Type B pancreatic cell (in vitro differentiated cells): ENCODE results near the gene MADD. TPM values are rescaled to one million over a fixed set of nuclear protein-coding genes. Genes with fewer than 3 reads are reported as not detected.
A peak's percentile ranks its signal among the peaks of the same experiment; 100 is the strongest.

Source experiments
- DNase-seq: peaks from one replicate; pipeline ENCODE4 v3.0.0; 2021; ENCODE audit warnings: mixed read lengths; ENCODE audit not compliant: unreplicated experiment; ENCODE audit errors: extremely low spot score
- H3K27ac Mint-ChIP-seq: 2 replicates; pipeline ENCODE4 v1.8.0; 2021; ENCODE audit warnings: mild to moderate bottlenecking, mixed read lengths
- H3K27me3 Mint-ChIP-seq: 2 replicates; pipeline ENCODE4 v1.8.0; 2021; ENCODE audit warnings: mixed read lengths
- H3K36me3 Mint-ChIP-seq: 2 replicates; pipeline ENCODE4 v1.8.0; 2021; ENCODE audit warnings: mixed read lengths
- H3K4me1 Mint-ChIP-seq: one replicate; pipeline ENCODE4 v1.8.0; 2021; ENCODE audit warnings: mixed read lengths; ENCODE audit not compliant: unreplicated experiment
- H3K4me3 Mint-ChIP-seq: 2 replicates; pipeline ENCODE4 v1.8.0; 2021; ENCODE audit warnings: mild to moderate bottlenecking, mixed read lengths
- H3K9me3 Mint-ChIP-seq: 2 replicates; pipeline ENCODE4 v1.8.0; 2021; ENCODE audit warnings: mixed read lengths
- long read RNA-seq: library from polyadenylated mRNA; unstranded; transcript quantifications from one replicate; pipeline ENCODE4 v2.0.0, GENCODE V29; 2020
- total RNA-seq: library from RNA; stranded (reverse); gene quantifications from 2 replicates; pipeline ENCODE4 v1.2.1, GENCODE V29; 2021; ENCODE audit warnings: low replicate concordance
- TF ChIP-seq, protein P1 (sequence below): fragments of 200-600 bp; sonication (generic); conservative IDR thresholded peaks from 2 replicates; pipeline ENCODE4 v1.5.0; 2021; ENCODE audit warnings: antibody characterized with exemption, mild to moderate bottlenecking

The MADD gene
- total RNA-seq, result 41.1 and 47.7 TPM in 2 replicates
- long read RNA-seq, partial matches to known transcripts, result 8 of 13 reads
- long read RNA-seq, other reads (novel, unspliced or antisense), result 5 of 13 reads

DNA sequence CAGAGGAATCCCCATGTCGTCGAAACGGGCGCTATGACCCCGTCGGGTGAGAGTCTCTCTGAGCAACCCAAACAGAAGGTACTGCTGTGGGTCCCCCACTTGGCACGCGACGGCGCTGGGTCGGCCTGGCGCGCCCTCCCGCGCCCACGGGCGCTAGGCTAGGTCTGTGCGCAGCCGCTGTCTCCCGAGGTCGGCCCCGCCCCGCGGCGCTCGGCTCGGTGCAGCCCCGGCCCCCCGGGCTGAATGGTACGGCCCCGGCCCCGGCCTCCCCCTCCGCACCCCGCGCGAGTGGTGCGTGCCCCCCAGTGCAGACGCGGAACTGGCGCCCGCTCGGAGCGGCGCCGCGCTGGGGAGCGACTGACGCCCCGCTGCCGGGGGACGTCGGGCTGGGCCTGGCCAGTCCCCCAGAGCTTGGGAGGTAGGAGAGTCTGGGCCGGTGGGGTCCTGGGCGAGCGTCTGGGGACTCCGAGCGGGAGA, at the start of gene MADD:
TSS of gene MADD (plus strand) at position 305 of the 477 bp plus-strand sequence.
- Mint-ChIP-seq H3K9me3 (no peaks in the 10 kb centered on the region), H3K4me3 (peak within 1 kb of the TSS; percentile 91), H3K27ac (peak within 1 kb of the TSS; percentile 99), H3K4me1 (peaks cover 42% of the 10 kb centered on the region), H3K36me3 (no peaks in the 10 kb centered on the region), H3K27me3 (no peaks in the 10 kb centered on the region)
- peak; percentile 87 for DNase-seq
- TF ChIP-seq, protein P1, sequence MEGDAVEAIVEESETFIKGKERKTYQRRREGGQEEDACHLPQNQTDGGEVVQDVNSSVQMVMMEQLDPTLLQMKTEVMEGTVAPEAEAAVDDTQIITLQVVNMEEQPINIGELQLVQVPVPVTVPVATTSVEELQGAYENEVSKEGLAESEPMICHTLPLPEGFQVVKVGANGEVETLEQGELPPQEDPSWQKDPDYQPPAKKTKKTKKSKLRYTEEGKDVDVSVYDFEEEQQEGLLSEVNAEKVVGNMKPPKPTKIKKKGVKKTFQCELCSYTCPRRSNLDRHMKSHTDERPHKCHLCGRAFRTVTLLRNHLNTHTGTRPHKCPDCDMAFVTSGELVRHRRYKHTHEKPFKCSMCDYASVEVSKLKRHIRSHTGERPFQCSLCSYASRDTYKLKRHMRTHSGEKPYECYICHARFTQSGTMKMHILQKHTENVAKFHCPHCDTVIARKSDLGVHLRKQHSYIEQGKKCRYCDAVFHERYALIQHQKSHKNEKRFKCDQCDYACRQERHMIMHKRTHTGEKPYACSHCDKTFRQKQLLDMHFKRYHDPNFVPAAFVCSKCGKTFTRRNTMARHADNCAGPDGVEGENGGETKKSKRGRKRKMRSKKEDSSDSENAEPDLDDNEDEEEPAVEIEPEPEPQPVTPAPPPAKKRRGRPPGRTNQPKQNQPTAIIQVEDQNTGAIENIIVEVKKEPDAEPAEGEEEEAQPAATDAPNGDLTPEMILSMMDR, result no peak

DNA sequence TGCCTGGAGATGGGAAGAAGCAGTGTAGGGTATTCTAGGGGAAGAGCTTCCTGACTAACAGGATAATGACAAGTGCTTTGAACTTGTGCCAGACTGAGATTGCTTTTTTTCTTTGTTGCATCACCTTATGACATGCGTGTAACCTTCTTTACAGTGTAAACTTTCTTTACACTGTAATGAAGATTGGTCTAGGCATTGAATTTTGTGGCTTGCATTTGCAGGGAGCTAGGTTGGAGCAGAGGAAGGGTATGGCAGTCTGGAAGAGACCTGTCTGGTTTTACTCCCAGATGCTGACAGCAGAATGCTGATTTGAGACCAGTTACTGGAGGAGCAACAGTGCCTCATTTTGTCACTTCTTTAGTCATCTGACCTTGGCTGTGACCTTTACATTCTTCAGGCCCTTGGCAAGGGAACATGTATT, 49.5 kb upstream of the MADD start:
- peak overlapping the region; percentile 14 for H3K27ac Mint-ChIP-seq
- TF ChIP-seq, protein P1, result no peak
- peaks cover 18% of the 10 kb centered on the region for H3K36me3 Mint-ChIP-seq
- DNase-seq, result no peak
- no peaks in the 10 kb centered on the region for H3K27me3 Mint-ChIP-seq
- no peak overlapping the region for H3K4me3 Mint-ChIP-seq
- peaks cover 30% of the 10 kb centered on the region for H3K4me1 Mint-ChIP-seq
- H3K9me3 Mint-ChIP-seq, result no peaks in the 10 kb centered on the region

DNA sequence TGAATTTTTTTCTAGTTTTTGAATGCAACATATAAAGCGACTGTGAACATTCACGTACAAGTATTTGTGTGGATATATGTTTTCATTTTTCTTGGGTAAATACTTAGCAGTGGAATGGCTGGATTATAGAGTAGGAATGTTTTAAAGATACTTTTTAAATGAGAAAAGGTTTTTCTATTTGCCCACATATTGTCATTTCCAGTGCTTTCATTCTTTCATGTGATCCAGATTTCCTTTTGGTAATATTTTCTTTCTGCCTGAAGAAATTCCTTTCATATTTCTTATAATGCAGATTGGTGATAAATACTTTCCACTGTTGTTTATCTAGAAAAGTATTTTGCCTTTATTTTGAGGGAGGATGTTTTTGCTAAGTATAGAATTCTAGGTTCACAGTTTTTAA, 47.2 kb upstream of the MADD start:
- no peak overlapping the region for H3K4me3 Mint-ChIP-seq
- no peak overlapping the region for H3K27ac Mint-ChIP-seq
- TF ChIP-seq, protein P1, result no peak
- peaks cover 16% of the 10 kb centered on the region for H3K4me1 Mint-ChIP-seq
- H3K36me3 Mint-ChIP-seq, result peaks cover 16% of the 10 kb centered on the region
- no peaks in the 10 kb centered on the region for H3K27me3 Mint-ChIP-seq
- H3K9me3 Mint-ChIP-seq, result no peaks in the 10 kb centered on the region
- no peak for DNase-seq

DNA sequence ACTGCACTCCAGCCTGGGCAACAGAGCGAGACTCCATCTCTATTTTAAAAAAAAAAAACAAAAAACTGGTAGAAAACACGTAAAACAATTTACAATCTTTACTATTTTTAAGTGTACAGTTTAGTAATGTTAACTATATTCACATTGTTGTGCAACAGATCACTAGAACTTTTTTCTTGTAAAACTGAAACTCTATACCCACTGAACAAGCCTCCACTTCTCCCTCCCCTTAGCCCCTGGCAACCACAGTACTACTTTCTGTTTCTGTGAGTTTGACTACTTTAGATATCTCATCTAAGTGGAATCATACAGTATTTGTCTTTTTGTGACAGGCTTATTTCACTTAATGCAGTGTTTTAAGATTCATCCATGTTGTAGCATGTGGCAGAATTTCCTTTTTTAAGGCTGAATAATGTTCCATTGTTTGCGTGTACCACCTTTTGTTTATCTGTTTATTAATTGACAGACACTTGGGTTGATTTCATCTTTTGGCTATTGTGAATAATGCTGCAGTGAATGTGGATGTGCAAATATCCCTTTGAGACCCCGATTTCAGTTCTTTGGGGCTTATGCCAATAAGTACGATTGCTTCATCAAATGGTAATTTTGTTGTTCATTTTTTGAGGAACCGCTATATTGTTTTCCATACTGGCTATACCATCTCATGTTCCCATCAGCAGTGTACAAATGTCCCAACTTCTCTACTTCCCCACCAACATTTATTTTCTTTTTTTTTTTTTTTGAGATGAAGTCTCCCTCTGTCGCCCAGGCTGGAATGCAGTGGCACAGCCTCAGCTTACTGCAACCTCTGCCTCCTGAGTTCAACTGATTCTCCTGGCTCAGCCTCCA, 44.2 kb upstream of the MADD start:
- TF ChIP-seq, protein P1, result no peak
- Mint-ChIP-seq H3K4me3 (no peak overlapping the region), H3K9me3 (no peaks in the 10 kb centered on the region), H3K27me3 (no peaks in the 10 kb centered on the region), H3K4me1 (no peaks in the 10 kb centered on the region), H3K27ac (no peak overlapping the region), H3K36me3 (peaks cover 21% of the 10 kb centered on the region)
- no peak for DNase-seq

DNA sequence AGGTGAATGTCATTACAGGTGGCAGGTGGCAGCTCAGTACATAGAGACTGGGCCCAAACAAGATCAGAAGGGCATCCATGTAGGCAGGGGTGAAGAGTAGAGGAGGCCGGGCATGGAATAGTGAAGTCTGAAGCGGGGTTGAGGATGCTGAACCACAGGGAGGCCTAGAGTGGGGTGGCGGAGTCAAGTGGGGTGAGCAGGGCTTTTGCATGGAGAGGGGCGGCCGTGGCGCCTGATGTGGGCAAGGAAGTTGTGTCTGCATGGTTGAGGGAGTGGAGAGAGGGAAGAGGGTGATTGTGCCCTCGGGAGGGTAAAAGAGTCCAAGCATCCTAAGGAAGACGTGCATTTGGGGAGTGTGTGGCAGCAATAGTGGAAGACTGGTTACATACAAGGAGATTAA, 40.8 kb upstream of the MADD start:
- TF ChIP-seq, protein P1, result no peak
- Mint-ChIP-seq H3K27me3 (no peaks in the 10 kb centered on the region), H3K4me1 (peaks cover 2% of the 10 kb centered on the region), H3K27ac (no peak overlapping the region), H3K9me3 (no peaks in the 10 kb centered on the region), H3K4me3 (no peak overlapping the region), H3K36me3 (peaks cover 16% of the 10 kb centered on the region)
- no peak for DNase-seq
